Heart left ventricle (tissue), 13 donors: ENCODE results near the gene MUC3A.

Experiments
- CTCF ChIP-seq, 12 donors: fragments of 200-600 bp; sonication (generic) in 4 of 12; IDR thresholded peaks; one replicate each; pipeline versions ENCODE4 v1.5.0 to v1.8.0; 2018 to 2022; ENCODE audit warnings: antibody characterized with exemption in 12 of 12, mild to moderate bottlenecking in 5 of 12
- POLR2A ChIP-seq, 2 donors: fragments of 450-650 bp; IDR thresholded peaks; one replicate each; pipeline ENCODE4 v1.6.1; 2017; ENCODE audit warnings: antibody characterized with exemption in 2 of 2, mild to moderate bottlenecking in 2 of 2, moderate library complexity in 2 of 2
- donor health status: ischemic (EF 13 %, LVEDD 7.1; RV severe dilation, severe dysfunction).
- donor health status: DM: no; HTN: yes; CAD: no.
- donor health status: DM: no; HTN: no; CAD: no.
- donor health status: ischemic (EF 25% LVEDD 6.9; RV normal size, moderate dysfunction).
- donor health status: ischemic (EF 25% LVEDD 5.7; RV mildly dilated, moderate dysfunction).
- donor health status: ischemic (EF 35%, LVEDD 5.7; RV mildly dilated, moderate dysfunction).
- donor health status: nonischemic (EF 11% LVEDD 7.7; RV severe dilation, severe dysfunction).
- donor health status: DM: yes; HTN: yes; CAD: no.
- donor health status: PGD.
- donor health status: ischemic (EF 29% LVEDD 5.4; RV normal size, mild dysfunction).
- donor health status: nonischemic (EF 23%, LVEDD 6.1; RV moderate dilation, normal function).

DNA sequence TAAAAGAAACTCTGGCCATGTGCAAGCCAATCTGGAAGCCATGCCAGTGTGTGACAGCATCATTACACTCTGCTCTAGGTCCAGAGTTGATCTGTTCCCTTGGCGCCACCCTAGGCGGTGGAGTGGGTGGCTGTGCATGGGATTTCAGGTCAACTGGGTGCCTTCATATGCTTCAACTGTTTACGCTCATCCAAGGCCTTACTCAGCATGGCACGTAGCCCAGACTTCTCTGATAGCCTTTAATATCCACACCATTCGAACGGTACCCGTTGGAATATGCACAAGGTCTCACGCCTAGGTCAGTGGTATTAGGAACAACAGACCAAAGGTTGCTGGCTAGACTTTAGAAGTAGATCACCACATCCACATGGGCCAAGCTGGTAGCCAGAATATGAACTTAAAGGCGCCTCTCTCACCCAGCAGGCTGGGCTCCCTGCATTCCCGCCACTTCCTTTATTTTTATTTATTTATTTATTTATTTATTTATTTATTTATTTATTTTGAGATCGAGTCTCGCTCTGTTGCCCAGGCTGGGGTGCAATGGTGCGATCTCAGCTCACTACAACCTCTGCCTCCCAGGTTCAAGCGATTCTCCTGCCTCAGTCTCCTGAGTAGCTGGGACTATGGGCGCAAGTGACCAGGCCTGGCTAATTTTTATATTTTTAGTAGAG, 35.0 kb upstream of the MUC3A start:
- TF ChIP-seq CTCF (IDR thresholded peaks at IDR 0.05) = no peak
- no peak for TF ChIP-seq POLR2A (IDR thresholded peaks at IDR 0.05)
